M059J (cell line): Measurements from ENCODE around the gene DLGAP1. TPM values are rescaled to one million over a fixed set of nuclear protein-coding genes. Genes with fewer than 3 reads are reported as not detected.

Source experiments
- DNase-seq: peaks from one replicate; pipeline ENCODE4 v3.0.0-alpha.2; 2012; ENCODE audit warnings: low read depth
- total RNA-seq: library from RNA; depleted of rRNA; stranded (reverse); fragments of >200 nt; shearing (Covaris generic); gene quantifications from 2 replicates; pipeline ENCODE4 v1.2.3, GENCODE V29; 2014

DLGAP1 gene
- total RNA-seq, 1 experiment from 2014 or later = not detected

GRCh38 chr18:4241090-4241617, 214.0 kb downstream of the DLGAP1 start:
- no peak for DNase-seq

- no peak for DNase-seq
These were observed 216.1 kb downstream of the DLGAP1 start for GRCh38 chr18:4238966-4239365.

- no peak for DNase-seq
These were observed 217.5 kb downstream of the DLGAP1 start for GRCh38 chr18:4237664-4238041.

- no peak for DNase-seq
These were observed 218.0 kb downstream of the DLGAP1 start for GRCh38 chr18:4236940-4237663.

- no peak for DNase-seq
These were observed 221.6 kb downstream of the DLGAP1 start for GRCh38 chr18:4233468-4233867.

- DNase-seq = no peak
These were observed 222.5 kb downstream of the DLGAP1 start for GRCh38 chr18:4232656-4233055.

GRCh38 chr18:4231260-4231659, 223.8 kb downstream of the DLGAP1 start:
- DNase-seq = no peak

- DNase-seq = no peak
These were observed 224.5 kb downstream of the DLGAP1 start for GRCh38 chr18:4230450-4231168.

GRCh38 chr18:4224031-4224704, 230.9 kb downstream of the DLGAP1 start:
- no peak for DNase-seq

- no peak for DNase-seq
These were observed 243.8 kb downstream of the DLGAP1 start for GRCh38 chr18:4211111-4211837.

- DNase-seq = no peak
These were observed 246.7 kb downstream of the DLGAP1 start for GRCh38 chr18:4208366-4208765.

- no peak for DNase-seq
These were observed 247.6 kb downstream of the DLGAP1 start for GRCh38 chr18:4207383-4207985.

- DNase-seq = no peak
These were observed 250.7 kb downstream of the DLGAP1 start for GRCh38 chr18:4204438-4204720.

- no peak for DNase-seq
These were observed 251.3 kb downstream of the DLGAP1 start for GRCh38 chr18:4203568-4204437.

- no peak for DNase-seq
These were observed 254.7 kb downstream of the DLGAP1 start for GRCh38 chr18:4200399-4200798.

GRCh38 chr18:4198956-4199355, 256.2 kb downstream of the DLGAP1 start:
- no peak for DNase-seq

- no peak for DNase-seq
These were observed 258.8 kb downstream of the DLGAP1 start for GRCh38 chr18:4196351-4196750.

- no peak for DNase-seq
These were observed 262.0 kb downstream of the DLGAP1 start for GRCh38 chr18:4193086-4193485.

GRCh38 chr18:4181882-4182568, 273.1 kb downstream of the DLGAP1 start:
- no peak for DNase-seq

GRCh38 chr18:4181086-4181485, 274.0 kb downstream of the DLGAP1 start:
- no peak for DNase-seq
